NB4 (cell line): ENCODE data around the gene CREB3L2.
"Not testable (repeated sequence)": the region's sequence is repeated elsewhere in the genome, so short reads cannot be mapped to it uniquely, and the experiment has no call there.

ENCODE experiments used
- DNase-seq: peaks from one replicate; pipeline ENCODE4 v3.0.0; 2010; ENCODE audit warnings: low read depth
- H3K4me3 ChIP-seq: one replicate; pipeline ENCODE4 v1.5.1; 2011; ENCODE audit warnings: mild to moderate bottlenecking, low read depth, low read length, moderate library complexity
- MYC ChIP-seq: IDR thresholded peaks from 2 replicates; pipeline ENCODE4 v1.6.1; 2011; ENCODE audit warnings: low read depth, low read length
- POLR2A ChIP-seq: IDR thresholded peaks from 2 replicates; pipeline ENCODE4 v1.6.1; 2011; ENCODE audit warnings: mild to moderate bottlenecking; ENCODE audit not compliant: insufficient read length; ENCODE audit errors: extremely low read depth
- TF ChIP-seq, protein P1 (sequence below): IDR thresholded peaks from 2 replicates; pipeline ENCODE4 v1.6.1; 2011; ENCODE audit warnings: low read depth, low read length
- TF ChIP-seq, protein P2 (sequence below): IDR thresholded peaks from one replicate; pipeline ENCODE4 v1.5.1; 2012; ENCODE audit warnings: low read depth, low read length

The CREB3L2 gene

GRCh38 chr7:137968890-137969289 is 33.0 kb downstream of the CREB3L2 start:
- no peak overlapping the region for H3K4me3 ChIP-seq
- TF ChIP-seq, protein P1, sequence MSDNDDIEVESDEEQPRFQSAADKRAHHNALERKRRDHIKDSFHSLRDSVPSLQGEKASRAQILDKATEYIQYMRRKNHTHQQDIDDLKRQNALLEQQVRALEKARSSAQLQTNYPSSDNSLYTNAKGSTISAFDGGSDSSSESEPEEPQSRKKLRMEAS, result no peak
- TF ChIP-seq MYC, result no peak
- TF ChIP-seq, protein P2, sequence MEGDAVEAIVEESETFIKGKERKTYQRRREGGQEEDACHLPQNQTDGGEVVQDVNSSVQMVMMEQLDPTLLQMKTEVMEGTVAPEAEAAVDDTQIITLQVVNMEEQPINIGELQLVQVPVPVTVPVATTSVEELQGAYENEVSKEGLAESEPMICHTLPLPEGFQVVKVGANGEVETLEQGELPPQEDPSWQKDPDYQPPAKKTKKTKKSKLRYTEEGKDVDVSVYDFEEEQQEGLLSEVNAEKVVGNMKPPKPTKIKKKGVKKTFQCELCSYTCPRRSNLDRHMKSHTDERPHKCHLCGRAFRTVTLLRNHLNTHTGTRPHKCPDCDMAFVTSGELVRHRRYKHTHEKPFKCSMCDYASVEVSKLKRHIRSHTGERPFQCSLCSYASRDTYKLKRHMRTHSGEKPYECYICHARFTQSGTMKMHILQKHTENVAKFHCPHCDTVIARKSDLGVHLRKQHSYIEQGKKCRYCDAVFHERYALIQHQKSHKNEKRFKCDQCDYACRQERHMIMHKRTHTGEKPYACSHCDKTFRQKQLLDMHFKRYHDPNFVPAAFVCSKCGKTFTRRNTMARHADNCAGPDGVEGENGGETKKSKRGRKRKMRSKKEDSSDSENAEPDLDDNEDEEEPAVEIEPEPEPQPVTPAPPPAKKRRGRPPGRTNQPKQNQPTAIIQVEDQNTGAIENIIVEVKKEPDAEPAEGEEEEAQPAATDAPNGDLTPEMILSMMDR, result no peak
- no peak for DNase-seq

DNA sequence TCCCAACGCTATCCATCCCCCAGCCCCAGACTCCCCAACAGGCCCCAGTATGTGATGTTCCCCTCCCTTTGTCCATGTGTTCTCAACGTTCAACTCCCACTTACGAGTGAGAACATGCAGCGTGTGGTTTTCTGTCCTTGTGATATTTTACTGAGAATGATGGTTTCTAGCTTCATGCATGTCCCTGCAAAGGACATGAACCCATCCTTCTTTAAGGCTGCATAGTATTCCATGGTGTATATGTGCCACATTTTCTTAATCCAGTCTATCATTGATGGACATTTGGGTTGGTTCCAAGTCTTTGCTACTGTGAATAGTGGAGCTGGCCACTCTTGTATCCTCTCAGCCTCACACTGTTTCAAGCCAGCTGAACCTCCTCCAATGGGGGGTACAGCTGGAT is 33.5 kb downstream of the CREB3L2 start:
- DNase-seq, H3K4me3 ChIP-seq: not testable (repeated sequence)

DNA sequence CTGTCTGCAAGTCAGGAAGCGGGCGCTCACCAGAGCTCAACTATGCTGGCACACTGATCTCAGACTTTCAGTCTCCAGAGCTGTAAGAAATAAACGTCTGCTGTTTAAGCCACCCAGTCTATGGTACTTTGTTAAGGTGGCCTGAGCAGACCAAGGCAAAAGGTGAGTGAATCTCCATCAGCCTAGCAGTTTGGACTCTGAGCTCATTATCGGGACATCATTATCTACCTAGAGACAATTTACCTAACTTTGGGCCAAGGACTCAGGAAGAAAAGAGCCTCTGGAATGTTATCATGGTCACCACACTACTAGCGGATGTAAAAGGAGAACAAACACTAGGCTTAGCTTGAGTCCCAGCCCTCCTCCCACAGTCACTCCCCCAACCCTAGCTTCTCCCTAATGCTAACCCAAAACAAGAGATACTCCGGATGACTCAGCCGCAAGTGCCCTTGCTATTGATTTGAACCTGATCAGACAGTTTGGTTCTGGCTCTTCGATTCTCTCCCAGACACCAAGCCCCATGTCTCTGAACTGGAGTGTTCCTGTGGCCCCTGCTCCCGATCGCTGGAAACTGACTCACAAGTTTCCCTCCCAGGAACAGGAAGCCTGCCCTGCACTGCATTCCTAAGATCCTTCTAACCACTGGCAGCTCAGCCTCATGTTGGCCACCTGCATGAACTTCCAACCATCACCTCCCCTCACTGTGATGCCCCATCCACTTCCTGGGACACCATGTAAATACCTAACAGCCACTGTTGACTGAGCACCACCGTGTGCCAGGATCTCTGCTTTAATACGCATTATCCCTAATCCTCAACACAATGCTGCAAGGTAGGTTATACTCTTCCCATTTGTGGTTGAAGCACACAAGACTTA is 34.5 kb downstream of the CREB3L2 start:
- no peak for TF ChIP-seq POLR2A
- H3K4me3 ChIP-seq, result no peak overlapping the region
- peak; percentile 57 for DNase-seq

GRCh38 chr7:137966641-137967142 is 35.2 kb downstream of the CREB3L2 start:
- DNase-seq, result no peak
- TF ChIP-seq, protein P1, result no peak
- no peak for TF ChIP-seq MYC
- no peak for TF ChIP-seq POLR2A
- TF ChIP-seq, protein P2, result no peak
- no peak overlapping the region for H3K4me3 ChIP-seq

- H3K4me3 ChIP-seq, result no peak overlapping the region
- peak; percentile 27 for DNase-seq
- TF ChIP-seq, protein P1, result no peak
- TF ChIP-seq MYC (no peak), POLR2A (no peak)
- TF ChIP-seq, protein P2, result no peak
These were observed 35.8 kb downstream of the CREB3L2 start for GRCh38 chr7:137965942-137966640.

DNA sequence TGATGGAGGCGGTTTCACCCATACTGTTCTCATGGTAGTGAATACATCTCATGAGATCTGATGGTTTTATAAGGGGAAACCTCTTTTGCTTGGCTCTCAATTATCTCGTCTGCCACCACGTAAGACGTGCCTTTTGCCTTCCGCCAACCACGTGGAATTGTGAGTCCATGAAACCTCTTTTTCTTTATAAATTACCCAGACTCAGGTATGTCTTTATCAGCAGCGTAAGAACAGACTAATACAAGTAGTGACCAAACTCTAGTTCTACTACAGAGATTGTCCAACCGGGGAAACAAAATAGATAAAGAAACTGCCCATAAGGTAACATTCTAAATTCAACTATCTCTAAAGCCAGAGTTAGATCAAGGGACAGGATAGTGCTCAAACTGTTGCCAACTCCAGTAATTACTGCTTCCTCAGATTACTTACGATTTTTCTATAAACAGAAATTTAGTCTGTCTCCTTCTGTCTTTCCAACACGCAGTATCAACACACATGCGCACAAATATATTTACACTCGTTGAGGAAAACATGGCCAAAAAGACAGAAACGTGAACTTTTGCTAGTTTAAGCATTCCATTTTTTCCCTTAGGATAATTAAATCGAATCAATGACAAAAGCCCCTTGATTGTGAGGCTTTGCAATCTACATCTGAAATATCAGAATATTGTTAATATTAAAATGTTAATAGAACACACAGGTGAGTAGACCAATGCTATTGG is 36.9 kb downstream of the CREB3L2 start:
- H3K4me3 ChIP-seq, result no peak overlapping the region
- DNase-seq, result no peak
- TF ChIP-seq MYC (no peak), POLR2A (no peak)
- TF ChIP-seq, protein P1, result no peak
- TF ChIP-seq, protein P2, result no peak
